GM20431 (cell line): ENCODE results near the gene ZCCHC8.

ENCODE experiments used
- in situ Hi-C: fragments of 300-500 bp; cut with MseI, MboI; formaldehyde crosslinking; loops from one replicate; pipeline ENCODE4 v1.15.0; 2020; ENCODE audit warnings: low sequenced_read_pairs; ENCODE audit not compliant: unreplicated experiment

The ZCCHC8 gene

GRCh38 chr12:122500685-122501488 is at the start of gene ZCCHC8:
Gene ZCCHC8, minus strand, starts transcription at chr12:122500932. Its CDS starts 92 bp downstream, at chr12:122500840.
- in situ Hi-C loops, result no loop called here

- in situ Hi-C loops, result no loop called here
Observed at GRCh38 chr12:122547330-122547729, 46.6 kb upstream of the ZCCHC8 start.

- in situ Hi-C loops, result no loop called here
Observed at GRCh38 chr12:122545855-122546254, 45.1 kb upstream of the ZCCHC8 start.

- in situ Hi-C loops, result no loop called here
Observed at GRCh38 chr12:122544537-122544936, 43.8 kb upstream of the ZCCHC8 start.

GRCh38 chr12:122538496-122538895 is 37.8 kb upstream of the ZCCHC8 start:
- in situ Hi-C loops, result no loop called here

- in situ Hi-C loops, result no loop called here
Observed at GRCh38 chr12:122537021-122537420, 36.3 kb upstream of the ZCCHC8 start.

- in situ Hi-C loops, result no loop called here
Observed at GRCh38 chr12:122533856-122534255, 33.1 kb upstream of the ZCCHC8 start.

- in situ Hi-C loops, result no loop called here
Observed at GRCh38 chr12:122528992-122529391, 28.3 kb upstream of the ZCCHC8 start.

- in situ Hi-C loops, result no loop called here
Observed at GRCh38 chr12:122528582-122528981, 27.9 kb upstream of the ZCCHC8 start.

GRCh38 chr12:122527478-122527944 is 26.8 kb upstream of the ZCCHC8 start:
- in situ Hi-C loops, result no loop called here

GRCh38 chr12:122526683-122527477 is 26.1 kb upstream of the ZCCHC8 start, which contains the start of the genes KNTC1 and RSRC2:
Gene KNTC1, plus strand, starts transcription at chr12:122527249. Its CDS starts 2,815 bp downstream, at chr12:122530064.
Gene RSRC2, minus strand, starts transcription at chr12:122526936. Its CDS starts 83 bp downstream, at chr12:122526853.
- in situ Hi-C loops, result no loop called here

- in situ Hi-C loops, result no loop called here
Observed at GRCh38 chr12:122523846-122524718, 23.4 kb upstream of the ZCCHC8 start.

- in situ Hi-C loops, result no loop called here
Observed at GRCh38 chr12:122523280-122523679, 22.5 kb upstream of the ZCCHC8 start.

GRCh38 chr12:122520676-122521075 is 19.9 kb upstream of the ZCCHC8 start:
- in situ Hi-C loops, result no loop called here

GRCh38 chr12:122519418-122519817 is 18.7 kb upstream of the ZCCHC8 start:
- in situ Hi-C loops, result no loop called here

GRCh38 chr12:122518908-122519307 is 18.2 kb upstream of the ZCCHC8 start:
- in situ Hi-C loops, result no loop called here

- in situ Hi-C loops, result no loop called here
Observed at GRCh38 chr12:122517877-122518276, 17.1 kb upstream of the ZCCHC8 start.

- in situ Hi-C loops, result no loop called here
Observed at GRCh38 chr12:122516544-122517361, 16.0 kb upstream of the ZCCHC8 start.

GRCh38 chr12:122515275-122515674 is 14.5 kb upstream of the ZCCHC8 start:
- in situ Hi-C loops, result no loop called here
